HG03066 (cell line): ENCODE measurements around the gene HS3ST6.
"Not testable (repeated sequence)": the region's sequence is repeated elsewhere in the genome, so short reads cannot be mapped to it uniquely, and the experiment has no call there.

Experiments
- ATAC-seq: cut with Tn5 transposase; IDR thresholded peaks from one replicate; pipeline ENCODE4 v1.9.1; 2021; ENCODE audit warnings: low read depth; ENCODE audit not compliant: unreplicated experiment

Gene HS3ST6

DNA sequence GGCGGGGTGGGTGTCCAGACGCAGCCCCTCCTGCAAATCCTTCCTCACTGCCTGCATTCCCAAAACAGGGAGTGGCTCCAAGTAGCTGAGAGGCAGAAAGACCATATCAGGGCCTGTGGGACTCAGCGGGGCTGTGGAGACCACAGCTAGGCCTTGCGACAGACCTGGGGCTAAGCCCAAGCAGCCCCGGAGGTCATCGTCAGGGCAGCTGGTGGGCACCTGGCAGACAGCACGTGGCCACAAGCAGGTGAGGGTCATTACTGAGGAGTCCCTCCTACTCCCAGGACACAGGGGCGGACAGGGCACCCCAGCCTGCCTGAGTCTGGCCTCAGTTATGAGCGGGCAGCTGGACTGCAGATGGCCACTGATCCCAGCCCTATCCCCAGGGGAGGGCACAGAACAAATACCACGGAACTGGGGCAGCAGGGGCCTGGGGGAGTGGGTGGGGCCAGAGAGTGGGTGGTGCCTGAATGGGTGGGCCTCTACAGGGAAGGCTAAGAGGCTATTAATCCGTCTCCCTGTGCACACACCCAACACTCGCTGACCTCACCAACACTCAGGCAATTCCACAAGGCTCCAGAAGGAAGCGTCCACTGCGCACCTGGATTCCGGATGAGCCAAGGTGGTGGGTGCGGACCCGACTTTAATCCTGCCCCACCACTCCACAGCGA is 8.5 kb downstream of the HS3ST6 start:
- ATAC-seq, result no peak

GRCh38 chr16:1908983-1909382 is 9.2 kb downstream of the HS3ST6 start:
- no peak for ATAC-seq

DNA sequence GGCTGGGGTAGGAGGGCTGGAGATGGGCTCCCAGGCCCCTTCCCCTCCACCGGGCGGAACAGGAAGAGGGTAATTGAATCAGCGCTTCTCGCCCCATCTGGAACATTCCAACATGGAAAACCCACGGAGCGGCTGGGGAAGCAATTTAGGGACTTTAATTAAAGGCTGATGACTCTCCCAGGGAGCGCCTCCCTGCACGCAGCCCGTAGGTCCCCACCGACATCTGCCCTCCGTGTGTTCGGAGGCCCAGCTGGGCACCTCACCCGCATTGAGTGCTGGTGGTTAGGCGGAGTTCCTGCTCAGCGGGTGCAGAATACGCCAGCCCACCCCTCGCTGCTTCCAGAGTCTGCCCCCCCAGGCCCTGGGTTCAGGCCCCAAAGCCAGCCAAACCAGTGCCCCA is 10.0 kb downstream of the HS3ST6 start:
- ATAC-seq, result no peak

DNA sequence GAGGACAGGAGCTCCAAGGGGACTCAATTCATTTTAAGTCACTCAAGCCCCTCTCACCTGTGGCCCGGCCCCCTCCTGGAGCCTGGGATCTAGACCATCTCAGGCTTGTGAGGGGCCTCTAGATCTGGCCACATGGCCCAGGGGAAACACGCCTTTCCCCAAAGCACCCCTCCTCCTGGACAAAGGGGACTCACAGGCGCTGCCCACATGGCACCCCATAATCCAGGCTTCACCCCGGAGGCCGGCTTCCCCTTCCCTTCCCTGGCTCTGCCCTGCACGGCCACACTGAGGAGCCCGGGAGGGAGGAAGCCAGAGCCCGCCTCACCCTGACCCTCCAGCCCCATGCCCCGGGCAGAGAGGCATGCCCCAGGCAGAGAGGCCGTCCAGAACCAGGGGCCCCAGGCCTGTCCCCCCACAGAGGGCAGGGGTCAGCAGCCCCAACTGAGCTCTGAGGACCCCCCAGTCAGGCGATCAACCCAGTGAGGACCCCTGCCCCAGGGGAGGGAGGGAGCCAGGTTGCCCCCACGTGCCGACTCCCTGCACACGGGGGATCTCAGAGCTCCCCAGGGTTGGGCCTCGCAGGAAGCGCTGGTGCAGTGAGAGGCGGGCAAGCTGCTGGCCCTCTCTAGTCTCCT is 10.9 kb downstream of the HS3ST6 start:
- ATAC-seq, result no peak

DNA sequence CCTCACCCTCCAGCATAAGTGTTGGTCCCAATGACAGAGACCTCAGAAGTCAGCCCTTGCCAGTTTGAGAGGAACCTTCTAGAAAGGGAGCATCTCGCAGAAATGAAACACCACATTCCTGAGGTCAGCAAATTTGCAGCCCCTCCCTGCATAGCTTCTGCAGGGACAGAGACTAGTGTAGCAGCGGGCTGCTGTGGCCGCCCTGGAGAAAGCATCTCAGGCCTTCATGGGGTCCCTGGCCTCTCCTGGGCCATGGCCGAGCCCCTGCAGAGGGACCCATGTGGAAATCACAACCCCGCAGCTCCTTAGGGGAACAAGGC is 11.4 kb downstream of the HS3ST6 start:
- ATAC-seq, result no peak

DNA sequence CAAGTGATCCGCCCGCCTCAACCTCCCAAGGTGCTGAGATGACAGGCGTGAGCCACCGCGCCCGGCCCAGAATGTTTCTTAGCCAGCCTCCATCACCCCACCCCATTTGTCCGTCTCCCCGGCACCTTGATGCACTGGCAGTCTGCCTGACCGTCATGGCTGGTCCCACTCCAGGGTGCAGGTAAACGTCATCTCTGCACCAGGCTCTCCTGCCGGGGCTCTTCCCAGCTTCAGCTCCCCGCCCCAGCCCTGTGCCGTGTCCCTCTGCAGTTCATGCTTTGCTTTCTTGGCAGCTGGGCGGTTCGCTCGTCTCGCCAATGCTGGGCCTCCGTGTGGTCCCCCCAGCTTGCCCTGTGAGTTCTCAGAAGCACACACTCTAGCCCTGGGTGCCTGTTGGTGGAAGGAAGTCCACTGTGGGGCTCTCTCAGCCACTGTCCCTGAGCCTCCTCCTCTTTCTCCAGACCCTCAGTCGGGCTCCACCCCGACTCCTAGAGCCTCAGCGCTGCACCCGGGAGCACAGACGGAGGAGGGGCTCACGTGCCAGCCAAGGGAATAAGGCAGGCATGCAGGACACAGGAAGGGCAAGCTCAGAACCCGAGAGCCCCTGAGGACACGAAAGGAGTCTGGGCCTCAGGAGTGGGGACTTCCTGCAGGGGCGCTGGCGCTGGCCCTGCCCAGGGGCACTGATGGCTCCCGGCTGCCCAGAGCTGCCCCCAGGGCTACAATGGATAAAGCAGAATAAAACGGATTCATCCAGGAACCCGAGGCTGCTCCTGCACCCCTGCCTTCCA is 12.0 kb downstream of the HS3ST6 start:
- no peak for ATAC-seq

GRCh38 chr16:1903845-1904840 is 14.1 kb downstream of the HS3ST6 start:
- ATAC-seq, result no peak

DNA sequence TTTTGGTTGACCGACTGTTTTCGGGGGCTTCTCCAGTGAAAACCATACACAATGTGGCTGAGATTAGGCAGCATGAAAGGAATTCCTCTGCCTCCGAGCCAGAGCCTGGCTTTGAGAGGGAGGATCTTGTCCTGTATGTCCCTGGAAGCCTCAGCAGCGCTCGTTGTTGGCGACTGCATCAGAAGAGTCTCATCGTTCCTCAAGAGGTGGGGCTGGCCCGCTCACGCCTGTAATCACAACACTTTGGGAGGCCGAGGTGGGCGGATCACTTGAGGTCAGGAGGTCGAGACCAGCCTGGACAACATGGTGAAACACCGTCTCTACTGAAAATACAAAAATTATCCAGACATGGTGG is 15.0 kb downstream of the HS3ST6 start:
- no peak for ATAC-seq

DNA sequence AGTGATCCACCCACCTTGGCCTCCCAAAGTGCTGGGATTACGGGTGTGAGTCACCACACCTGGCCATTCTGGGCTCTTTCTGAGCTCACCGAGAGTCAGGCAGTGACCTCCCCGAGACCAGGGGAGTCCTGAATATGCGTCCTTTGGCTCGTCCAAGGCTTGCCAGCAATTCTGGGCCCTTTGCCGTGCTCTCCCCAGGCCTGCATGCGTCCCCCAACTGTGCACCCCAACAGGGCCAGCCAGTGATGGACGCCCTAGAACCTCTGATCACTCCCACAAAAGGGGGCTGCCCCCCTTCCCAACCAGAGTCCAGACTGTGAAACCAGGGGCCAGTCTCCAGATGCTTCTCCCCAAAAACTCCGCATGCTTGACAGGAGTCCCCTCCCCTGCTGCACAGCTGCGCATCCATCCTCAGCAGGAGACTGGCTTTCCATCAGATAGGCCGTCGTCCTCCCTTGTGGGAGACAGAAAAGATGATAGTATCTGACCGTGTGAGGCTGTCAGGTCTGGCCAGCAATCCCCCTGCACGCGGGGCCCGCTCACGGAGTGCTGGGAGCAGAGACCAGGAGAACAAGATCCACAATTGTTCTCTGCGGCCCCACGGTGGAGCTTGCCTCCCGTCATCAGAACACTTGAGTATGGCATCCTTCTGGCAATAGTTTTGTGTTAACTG is 15.5 kb downstream of the HS3ST6 start:
- ATAC-seq, result no peak

DNA sequence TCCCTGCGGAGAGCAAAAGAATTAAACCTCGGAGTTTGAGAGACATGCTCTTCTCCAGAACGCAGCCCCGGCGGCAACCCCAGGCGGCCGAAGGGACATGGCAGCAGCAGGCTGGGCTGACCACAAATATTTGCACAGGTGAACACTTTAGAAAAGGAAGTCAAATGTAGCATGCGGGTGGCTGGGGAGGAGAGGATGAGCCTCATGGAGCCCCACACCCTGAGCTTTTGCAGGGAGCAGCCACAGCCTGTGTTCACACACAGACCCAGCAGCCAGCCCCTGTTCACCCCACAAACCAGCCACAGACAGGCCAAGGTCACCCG is 17.8 kb downstream of the HS3ST6 start:
- ATAC-seq, result no peak

GRCh38 chr16:1899641-1900451 is 18.4 kb downstream of the HS3ST6 start:
- ATAC-seq, result no peak

DNA sequence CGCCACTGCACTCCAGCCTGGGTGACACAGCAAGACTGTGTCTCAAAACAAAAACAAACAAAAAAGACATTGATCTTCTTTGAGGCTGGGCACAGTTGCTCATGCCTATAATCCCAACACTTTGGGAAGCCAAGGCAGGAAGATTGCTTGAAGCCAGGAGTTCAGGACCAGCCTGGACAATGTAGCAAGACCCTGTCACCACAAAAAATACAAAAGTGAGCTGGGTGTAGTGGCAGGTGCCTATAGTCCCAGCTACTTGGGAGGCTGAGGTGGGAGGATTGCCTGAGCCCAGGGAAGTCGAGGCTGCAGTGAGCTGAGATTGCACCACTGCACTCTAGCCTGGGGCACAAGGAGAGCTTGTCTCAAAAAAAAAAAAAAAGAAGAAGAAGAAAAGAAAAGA is 20.5 kb downstream of the HS3ST6 start:
- ATAC-seq, result not testable (repeated sequence)

DNA sequence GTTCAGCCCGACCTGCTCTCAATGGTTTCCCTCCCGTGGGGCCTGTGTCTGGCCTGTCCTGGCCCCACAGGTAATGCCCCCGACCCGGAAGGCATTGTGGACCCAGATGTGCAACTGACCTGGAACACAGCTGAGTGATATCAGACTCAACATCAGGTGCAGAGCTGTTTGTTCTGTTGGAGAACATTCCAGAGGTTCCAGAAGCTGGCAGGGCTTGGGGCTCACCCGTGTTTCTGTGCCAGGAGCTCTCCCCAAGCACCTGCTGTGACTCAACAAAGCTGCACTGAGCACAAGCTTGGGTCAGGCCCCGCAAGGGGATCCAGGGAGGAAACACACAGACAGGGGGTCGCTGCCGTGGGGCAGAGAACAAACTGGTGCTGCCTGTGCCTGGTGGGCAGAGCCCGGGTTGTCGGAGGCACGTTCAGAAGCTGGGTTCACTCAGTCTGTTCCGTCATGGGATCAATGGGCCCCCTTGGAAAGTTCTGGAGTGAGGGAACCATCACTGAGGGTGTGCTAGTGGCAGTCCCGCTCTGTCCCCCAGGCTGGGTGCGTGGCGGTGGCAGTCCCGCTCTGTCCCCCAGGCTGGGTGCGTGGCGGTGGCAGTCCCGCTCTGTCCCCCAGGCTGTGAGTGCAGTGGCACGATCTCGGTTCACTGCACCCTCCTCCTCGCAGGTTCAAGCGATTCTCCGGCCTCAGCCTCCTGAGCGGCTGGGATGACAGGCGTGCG is 22.1 kb downstream of the HS3ST6 start:
- no peak for ATAC-seq

GRCh38 chr16:1895068-1895467 is 23.1 kb downstream of the HS3ST6 start:
- ATAC-seq, result no peak

- ATAC-seq, result no peak
Observed at GRCh38 chr16:1890708-1891050, 27.5 kb downstream of the HS3ST6 start.

GRCh38 chr16:1890024-1890707 is 28.0 kb downstream of the HS3ST6 start:
- ATAC-seq, result no peak

DNA sequence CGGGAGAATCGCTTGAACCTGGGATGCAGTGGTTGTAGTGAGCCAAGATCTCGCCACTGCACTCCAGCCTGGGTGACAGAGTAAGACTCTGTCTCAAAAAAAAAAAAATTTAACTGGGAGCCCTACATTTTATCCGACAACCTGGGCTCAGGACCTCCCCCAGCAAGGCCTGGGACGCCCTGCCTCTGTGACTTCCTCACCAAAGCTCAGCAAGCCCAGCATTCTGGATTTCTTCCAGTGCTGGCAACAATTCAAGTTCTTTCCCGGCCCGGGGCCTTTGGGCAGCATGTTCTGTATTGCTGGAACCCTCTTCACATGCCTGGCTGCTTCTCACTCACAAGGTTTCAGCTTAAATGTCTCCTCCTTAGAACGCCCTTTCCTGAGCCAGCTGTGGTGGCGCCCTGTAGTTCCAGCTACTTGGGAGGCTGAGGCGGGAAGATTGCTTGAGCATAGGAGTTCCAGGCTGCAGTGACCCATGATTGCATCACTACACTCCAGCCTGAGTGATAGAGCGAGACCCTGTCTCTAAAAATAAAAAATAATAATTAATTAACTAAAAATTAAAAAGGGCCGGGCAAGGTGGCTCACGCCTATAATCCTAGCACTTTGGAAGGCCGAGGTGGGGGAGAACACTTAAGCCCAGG is 30.4 kb downstream of the HS3ST6 start:
- no peak for ATAC-seq

- ATAC-seq, result no peak
Observed at GRCh38 chr16:1884889-1885288, 33.3 kb downstream of the HS3ST6 start.
